ENCODE measurements around the gene MATR3.

GRCh38 chr5:139248826-139249453 is 44.6 kb upstream of the MATR3 start:
- TF ChIP-seq CTCF (IDR thresholded peaks at IDR 0.05 in 4 of 5, conservative IDR thresholded peaks at IDR 0.05 in 1 of 5) (no peak), POLR2A (IDR thresholded peaks at IDR 0.05) (no peak)
